Measurements from ENCODE around the gene ARHGDIG. TPM values are rescaled to one million over a fixed set of nuclear protein-coding genes. Genes with fewer than 3 reads are reported as not detected.

ARHGDIG gene
- total and polyA plus RNA-seq, 2 of the 4 experiments (the other 2 are of a cell fraction), result 0.24 to 0.36 TPM

DNA sequence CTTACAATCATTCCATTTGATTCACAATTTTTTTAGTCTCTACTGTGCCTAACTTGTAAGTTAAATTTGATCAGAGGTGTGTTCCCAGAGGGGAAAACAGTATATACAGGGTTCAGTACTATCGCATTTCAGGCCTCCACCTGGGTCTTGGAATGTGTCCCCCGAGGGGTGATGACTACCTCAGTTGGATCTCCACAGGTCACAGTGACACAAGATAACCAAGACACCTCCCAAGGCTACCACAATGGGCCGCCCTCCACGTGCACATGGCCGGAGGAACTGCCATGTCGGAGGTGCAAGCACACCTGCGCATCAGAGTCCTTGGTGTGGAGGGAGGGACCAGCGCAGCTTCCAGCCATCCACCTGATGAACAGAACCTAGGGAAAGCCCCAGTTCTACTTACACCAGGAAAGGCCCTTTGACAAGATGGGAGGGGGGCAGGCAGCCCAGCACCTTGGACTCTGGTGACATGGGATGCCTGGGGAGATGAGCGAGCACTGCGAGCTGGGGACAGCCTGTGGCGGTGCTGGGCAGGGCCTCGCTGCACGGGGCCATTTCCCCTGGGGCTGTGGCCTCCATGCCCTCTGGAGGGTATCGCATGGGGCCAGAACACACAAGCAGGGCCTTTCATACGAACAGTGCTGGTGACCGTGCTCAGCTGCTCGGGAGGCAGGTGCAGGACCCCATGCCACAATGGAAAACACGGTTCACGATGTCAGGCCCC lies 36.5 kb downstream of the ARHGDIG start:
- ATAC-seq (ENCODE audit: low read depth), result no peak
- TF ChIP-seq RFX5 (IDR thresholded peaks at IDR 0.05; ENCODE audit: low read depth, low read length) (no peak), MXI1 (IDR thresholded peaks at IDR 0.05; ENCODE audit: borderline replicate concordance, low read depth, low read length) (no peak), MAZ (IDR thresholded peaks at IDR 0.05; ENCODE audit: borderline replicate concordance, low read depth, low read length) (no peak), BHLHE40 (IDR thresholded peaks at IDR 0.05; ENCODE audit: low read depth, low read length) (no peak), FOS (IDR thresholded peaks at IDR 0.05; ENCODE audit: low read depth, low read length) (no peak), MAFK (IDR thresholded peaks at IDR 0.05; ENCODE audit: low read depth, low read length) (no peak)
- TF ChIP-seq, protein P1, sequence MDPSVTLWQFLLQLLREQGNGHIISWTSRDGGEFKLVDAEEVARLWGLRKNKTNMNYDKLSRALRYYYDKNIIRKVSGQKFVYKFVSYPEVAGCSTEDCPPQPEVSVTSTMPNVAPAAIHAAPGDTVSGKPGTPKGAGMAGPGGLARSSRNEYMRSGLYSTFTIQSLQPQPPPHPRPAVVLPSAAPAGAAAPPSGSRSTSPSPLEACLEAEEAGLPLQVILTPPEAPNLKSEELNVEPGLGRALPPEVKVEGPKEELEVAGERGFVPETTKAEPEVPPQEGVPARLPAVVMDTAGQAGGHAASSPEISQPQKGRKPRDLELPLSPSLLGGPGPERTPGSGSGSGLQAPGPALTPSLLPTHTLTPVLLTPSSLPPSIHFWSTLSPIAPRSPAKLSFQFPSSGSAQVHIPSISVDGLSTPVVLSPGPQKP (IDR thresholded peaks at IDR 0.05; ENCODE audit: borderline replicate concordance, low read depth, low read length), result no peak
- TF ChIP-seq, protein P2, sequence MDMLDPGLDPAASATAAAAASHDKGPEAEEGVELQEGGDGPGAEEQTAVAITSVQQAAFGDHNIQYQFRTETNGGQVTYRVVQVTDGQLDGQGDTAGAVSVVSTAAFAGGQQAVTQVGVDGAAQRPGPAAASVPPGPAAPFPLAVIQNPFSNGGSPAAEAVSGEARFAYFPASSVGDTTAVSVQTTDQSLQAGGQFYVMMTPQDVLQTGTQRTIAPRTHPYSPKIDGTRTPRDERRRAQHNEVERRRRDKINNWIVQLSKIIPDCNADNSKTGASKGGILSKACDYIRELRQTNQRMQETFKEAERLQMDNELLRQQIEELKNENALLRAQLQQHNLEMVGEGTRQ (IDR thresholded peaks at IDR 0.05; ENCODE audit: low read depth, low read length), result no peak
- Histone ChIP-seq H3K9ac (ENCODE audit: low read depth, low read length) (no peak overlapping the region), H3K4ac (ENCODE audit: low read depth, low read length) (no peak overlapping the region), H3K27ac (ENCODE audit: insufficient read depth, low read length) (no peak overlapping the region), H3K56ac (ENCODE audit: extremely low read depth, insufficient read depth, low read length) (no peak overlapping the region), H3K79me1 (ENCODE audit: low read depth in 1 of 2, low read length in 2 of 2) (peaks cover 47 to 66% of the 10 kb centered on the region in 2 experiments), H3K4me1 (ENCODE audit: control insufficient read depth, insufficient read depth, low read length) (no peaks in the 10 kb centered on the region), H3K4me2 (ENCODE audit: low read depth, low read length) (no peak overlapping the region), H2BK15ac (ENCODE audit: low read depth, low read length) (no peak overlapping the region), H3K14ac (replicated peaks; ENCODE audit: low read depth, low read length) (no peak overlapping the region), H3K4me3 (ENCODE audit: insufficient read depth, low read depth, low read length) (no peak overlapping the region), H2BK120ac (ENCODE audit: low read depth, low read length) (no peak overlapping the region), H3K18ac (ENCODE audit: low read depth, low read length) (no peak overlapping the region), H2BK5ac (ENCODE audit: low read depth, low read length, poor library complexity, severe bottlenecking) (no peak overlapping the region), H3K23ac (ENCODE audit: low read depth, low read length) (no peak overlapping the region), H4K8ac (ENCODE audit: low read depth in 2 of 2, low read length in 2 of 2) (no peak overlapping the region), H3K27me3 (ENCODE audit: control insufficient read depth, insufficient read depth, low read length) (no peaks in the 10 kb centered on the region), H4K20me1 (ENCODE audit: insufficient read depth, low read length) (peaks cover 55% of the 10 kb centered on the region), H2BK20ac (ENCODE audit: low read depth, low read length) (no peak overlapping the region), H2AFZ (replicated peaks; ENCODE audit: low read length, poor library complexity) (no peak overlapping the region), H3K36me3 (ENCODE audit: control insufficient read depth, insufficient read depth, low read length) (peaks cover 30% of the 10 kb centered on the region), H3K9me1 (ENCODE audit: insufficient read depth, low read length) (peaks cover 10% of the 10 kb centered on the region), H4K5ac (ENCODE audit: low read depth, low read length) (no peak overlapping the region), H4K91ac (ENCODE audit: insufficient read depth, low read depth, low read length) (no peak overlapping the region), H3K9me3 (ENCODE audit: control insufficient read depth, insufficient read depth, low read length) (no peaks in the 10 kb centered on the region), H2AK5ac (ENCODE audit: low read depth, low read length) (no peak overlapping the region), H2AK9ac (replicated peaks; ENCODE audit: low read depth, low read length, poor library complexity) (peak overlapping the region; percentile 24)
- ChIA-PET POLR2A (ENCODE audit: unreplicated experiment) (no interaction called here), CTCF (no interaction called here)
- no peak for DNase-seq
- in situ Hi-C loops (cut with MboI; ENCODE audit: low sequenced_read_pairs), result no loop called here
- dilution Hi-C loops (cut with HindIII; ENCODE audit: low sequenced_read_pairs, unreplicated experiment), result no loop called here
- intact Hi-C loops (cut with micrococcal nuclease), result no loop called here
- WGBS, 2 experiments (ENCODE audit: extremely low coverage in 2 of 2, insufficient read length in 1 of 2), result 95% methylated on average over 9 of the region's 19 CpGs; no CpG with 5 or more reads in 1 of the 2 experiments
- no TSS peak for BruUV-seq (replicated peaks)
